ENCODE measurements around the gene TGFA.

DNA sequence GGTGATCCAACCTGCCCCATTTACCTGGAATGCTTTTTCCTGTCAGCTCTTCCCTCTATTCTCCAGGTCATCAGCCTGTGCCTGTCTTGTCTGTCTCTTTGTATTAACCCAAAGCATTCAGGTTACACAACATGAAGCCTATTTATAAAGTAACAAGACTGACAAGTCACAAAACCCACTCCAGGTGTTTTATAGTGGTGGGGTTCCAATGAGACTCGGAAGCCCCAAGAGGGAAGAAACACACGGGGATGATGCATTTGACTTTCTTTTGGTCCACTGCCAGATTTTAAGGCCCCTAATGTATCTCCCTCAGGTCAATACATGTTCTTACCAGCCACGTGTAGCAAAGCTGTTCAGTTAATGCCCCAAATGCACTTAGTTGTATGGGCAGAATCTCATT lies 27.5 kb downstream of the TGFA start:
- TF ChIP-seq, protein P1, sequence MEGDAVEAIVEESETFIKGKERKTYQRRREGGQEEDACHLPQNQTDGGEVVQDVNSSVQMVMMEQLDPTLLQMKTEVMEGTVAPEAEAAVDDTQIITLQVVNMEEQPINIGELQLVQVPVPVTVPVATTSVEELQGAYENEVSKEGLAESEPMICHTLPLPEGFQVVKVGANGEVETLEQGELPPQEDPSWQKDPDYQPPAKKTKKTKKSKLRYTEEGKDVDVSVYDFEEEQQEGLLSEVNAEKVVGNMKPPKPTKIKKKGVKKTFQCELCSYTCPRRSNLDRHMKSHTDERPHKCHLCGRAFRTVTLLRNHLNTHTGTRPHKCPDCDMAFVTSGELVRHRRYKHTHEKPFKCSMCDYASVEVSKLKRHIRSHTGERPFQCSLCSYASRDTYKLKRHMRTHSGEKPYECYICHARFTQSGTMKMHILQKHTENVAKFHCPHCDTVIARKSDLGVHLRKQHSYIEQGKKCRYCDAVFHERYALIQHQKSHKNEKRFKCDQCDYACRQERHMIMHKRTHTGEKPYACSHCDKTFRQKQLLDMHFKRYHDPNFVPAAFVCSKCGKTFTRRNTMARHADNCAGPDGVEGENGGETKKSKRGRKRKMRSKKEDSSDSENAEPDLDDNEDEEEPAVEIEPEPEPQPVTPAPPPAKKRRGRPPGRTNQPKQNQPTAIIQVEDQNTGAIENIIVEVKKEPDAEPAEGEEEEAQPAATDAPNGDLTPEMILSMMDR (IDR thresholded peaks at IDR 0.05; ENCODE audit: low read depth, low read length, missing input control), result no peak
- TF ChIP-seq JUND (IDR thresholded peaks at IDR 0.05) (no peak), SP1 (IDR thresholded peaks at IDR 0.05) (no peak), RAD21 (IDR thresholded peaks at IDR 0.05) (no peak), GABPA (IDR thresholded peaks at IDR 0.05 in 1 of 2, conservative IDR thresholded peaks at IDR 0.05 in 1 of 2) (no peak), FOXA1 (IDR thresholded peaks at IDR 0.05) (no peak), YY1 (IDR thresholded peaks at IDR 0.05) (no peak), TAF1 (conservative IDR thresholded peaks at IDR 0.05) (no peak)
- TF ChIP-seq, protein P2, sequence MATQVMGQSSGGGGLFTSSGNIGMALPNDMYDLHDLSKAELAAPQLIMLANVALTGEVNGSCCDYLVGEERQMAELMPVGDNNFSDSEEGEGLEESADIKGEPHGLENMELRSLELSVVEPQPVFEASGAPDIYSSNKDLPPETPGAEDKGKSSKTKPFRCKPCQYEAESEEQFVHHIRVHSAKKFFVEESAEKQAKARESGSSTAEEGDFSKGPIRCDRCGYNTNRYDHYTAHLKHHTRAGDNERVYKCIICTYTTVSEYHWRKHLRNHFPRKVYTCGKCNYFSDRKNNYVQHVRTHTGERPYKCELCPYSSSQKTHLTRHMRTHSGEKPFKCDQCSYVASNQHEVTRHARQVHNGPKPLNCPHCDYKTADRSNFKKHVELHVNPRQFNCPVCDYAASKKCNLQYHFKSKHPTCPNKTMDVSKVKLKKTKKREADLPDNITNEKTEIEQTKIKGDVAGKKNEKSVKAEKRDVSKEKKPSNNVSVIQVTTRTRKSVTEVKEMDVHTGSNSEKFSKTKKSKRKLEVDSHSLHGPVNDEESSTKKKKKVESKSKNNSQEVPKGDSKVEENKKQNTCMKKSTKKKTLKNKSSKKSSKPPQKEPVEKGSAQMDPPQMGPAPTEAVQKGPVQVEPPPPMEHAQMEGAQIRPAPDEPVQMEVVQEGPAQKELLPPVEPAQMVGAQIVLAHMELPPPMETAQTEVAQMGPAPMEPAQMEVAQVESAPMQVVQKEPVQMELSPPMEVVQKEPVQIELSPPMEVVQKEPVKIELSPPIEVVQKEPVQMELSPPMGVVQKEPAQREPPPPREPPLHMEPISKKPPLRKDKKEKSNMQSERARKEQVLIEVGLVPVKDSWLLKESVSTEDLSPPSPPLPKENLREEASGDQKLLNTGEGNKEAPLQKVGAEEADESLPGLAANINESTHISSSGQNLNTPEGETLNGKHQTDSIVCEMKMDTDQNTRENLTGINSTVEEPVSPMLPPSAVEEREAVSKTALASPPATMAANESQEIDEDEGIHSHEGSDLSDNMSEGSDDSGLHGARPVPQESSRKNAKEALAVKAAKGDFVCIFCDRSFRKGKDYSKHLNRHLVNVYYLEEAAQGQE (IDR thresholded peaks at IDR 0.05), result no peak
- TF ChIP-seq, protein P3, sequence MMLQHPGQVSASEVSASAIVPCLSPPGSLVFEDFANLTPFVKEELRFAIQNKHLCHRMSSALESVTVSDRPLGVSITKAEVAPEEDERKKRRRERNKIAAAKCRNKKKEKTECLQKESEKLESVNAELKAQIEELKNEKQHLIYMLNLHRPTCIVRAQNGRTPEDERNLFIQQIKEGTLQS (IDR thresholded peaks at IDR 0.05), result no peak
- TF ChIP-seq, protein P4, sequence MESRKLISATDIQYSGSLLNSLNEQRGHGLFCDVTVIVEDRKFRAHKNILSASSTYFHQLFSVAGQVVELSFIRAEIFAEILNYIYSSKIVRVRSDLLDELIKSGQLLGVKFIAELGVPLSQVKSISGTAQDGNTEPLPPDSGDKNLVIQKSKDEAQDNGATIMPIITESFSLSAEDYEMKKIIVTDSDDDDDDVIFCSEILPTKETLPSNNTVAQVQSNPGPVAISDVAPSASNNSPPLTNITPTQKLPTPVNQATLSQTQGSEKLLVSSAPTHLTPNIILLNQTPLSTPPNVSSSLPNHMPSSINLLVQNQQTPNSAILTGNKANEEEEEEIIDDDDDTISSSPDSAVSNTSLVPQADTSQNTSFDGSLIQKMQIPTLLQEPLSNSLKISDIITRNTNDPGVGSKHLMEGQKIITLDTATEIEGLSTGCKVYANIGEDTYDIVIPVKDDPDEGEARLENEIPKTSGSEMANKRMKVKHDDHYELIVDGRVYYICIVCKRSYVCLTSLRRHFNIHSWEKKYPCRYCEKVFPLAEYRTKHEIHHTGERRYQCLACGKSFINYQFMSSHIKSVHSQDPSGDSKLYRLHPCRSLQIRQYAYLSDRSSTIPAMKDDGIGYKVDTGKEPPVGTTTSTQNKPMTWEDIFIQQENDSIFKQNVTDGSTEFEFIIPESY (IDR thresholded peaks at IDR 0.05), result no peak

Measured in liver (tissue), 3 donors.